ENCODE data around the gene LRFN5. TPM values are rescaled to one million over a fixed set of nuclear protein-coding genes. Genes with fewer than 3 reads are reported as not detected.

The LRFN5 gene
- total and polyA plus RNA-seq, 2 experiments from 2014 or later = 1.9 to 6.8 TPM

GRCh38 chr14:41901089-41901488 lies 294.4 kb downstream of the LRFN5 start:
- H3K27ac Mint-ChIP-seq = no peak overlapping the region
- no peaks in the 10 kb centered on the region for H3K27me3 Mint-ChIP-seq (ENCODE audit: insufficient read depth, low read depth, poor library complexity)

More at GRCh38 chr14:41901089-41901488, 294.4 kb downstream of the LRFN5 start:
- Mint-ChIP-seq H3K4me1 (no peaks in the 10 kb centered on the region), H3K9me3 (no peaks in the 10 kb centered on the region), H3K36me3 (ENCODE audit: low read depth) (no peaks in the 10 kb centered on the region), H3K4me3 (no peak overlapping the region)
- Histone ChIP-seq H2AFZ (no peak overlapping the region), H3F3A (replicated peaks; ENCODE audit: low read depth) (no peaks in the 10 kb centered on the region), H4K20me1 (replicated peaks; ENCODE audit: insufficient read depth) (no peaks in the 10 kb centered on the region), H3K9me2 (ENCODE audit: insufficient read depth) (no peaks in the 10 kb centered on the region), H3K27me3 (ENCODE audit: insufficient read depth) (no peaks in the 10 kb centered on the region), H3K36me3 (ENCODE audit: insufficient read depth) (no peaks in the 10 kb centered on the region), H3K4me2 (no peak overlapping the region), H3K27ac (ENCODE audit: low read depth) (no peak overlapping the region), H3K4me3 (no peak overlapping the region), H3K4me1 (ENCODE audit: insufficient read depth) (no peaks in the 10 kb centered on the region), H3K79me2 (replicated peaks; ENCODE audit: insufficient read depth) (no peaks in the 10 kb centered on the region)
- DNase-seq (ENCODE audit: low spot score) = no peak
- TF ChIP-seq EZH2 (IDR thresholded peaks at IDR 0.05; ENCODE audit: low read depth, unreplicated experiment) (no peak), ZNF331 (CRISPR knock-in tag; IDR thresholded peaks at IDR 0.05; ENCODE audit: low read depth) (no peak), JUNB (IDR thresholded peaks at IDR 0.05; ENCODE audit: unreplicated experiment) (no peak), ZNF114 (CRISPR knock-in tag; IDR thresholded peaks at IDR 0.05) (no peak), CTCF (conservative IDR thresholded peaks at IDR 0.05; ENCODE audit: low read depth in 2 of 2) (no peak), ZNF462 (CRISPR knock-in tag; IDR thresholded peaks at IDR 0.05) (no peak), ETS1 (IDR thresholded peaks at IDR 0.05) (no peak), CREB1 (CRISPR knock-in tag; IDR thresholded peaks at IDR 0.05; ENCODE audit: low read depth) (no peak), REST (IDR thresholded peaks at IDR 0.05; ENCODE audit: unreplicated experiment) (no peak), STAT1 (IDR thresholded peaks at IDR 0.05; ENCODE audit: unreplicated experiment) (no peak), EZH2phosphoT487 (IDR thresholded peaks at IDR 0.05; ENCODE audit: unreplicated experiment) (no peak), POLR2AphosphoS5 (IDR thresholded peaks at IDR 0.05; ENCODE audit: low read depth) (no peak), NANOG (IDR thresholded peaks at IDR 0.05; ENCODE audit: borderline replicate concordance) (no peak)
- ATAC-seq = no peak

Measured in GM23338 (cell line).